BJ (cell line): Measurements from ENCODE around the gene ZFYVE27. TPM values are rescaled to one million over a fixed set of nuclear protein-coding genes. Genes with fewer than 3 reads are reported as not detected.

Source experiments
- CTCF ChIA-PET: fragments of 350-600 bp; formaldehyde crosslinking; extraction: SDS; loops from one replicate; lab custom pipeline; 2021; ENCODE audit warnings: antibody characterized with exemption, inconsistent platforms; lab: Yijun Ruan, JAX
- POLR2A ChIA-PET: fragments of 300-600 bp; sonication (Branson Sonifier 250); formaldehyde crosslinking; extraction: SDS; loops from one replicate; lab custom pipeline; 2021; ENCODE audit warnings: antibody characterized with exemption; lab: Charles Lee
- DNase-seq: peaks from one replicate; pipeline ENCODE4 v3.0.0-alpha.2; 2011; ENCODE audit warnings: low read depth
- H3K27me3 ChIP-seq: 2 replicates; pipeline ENCODE4 v1.6.0; 2011; ENCODE audit warnings: low read length; ENCODE audit not compliant: control insufficient read depth, insufficient read depth
- H3K36me3 ChIP-seq: 2 replicates; pipeline ENCODE4 v1.5.1; 2011; ENCODE audit warnings: low read length; ENCODE audit not compliant: control insufficient read depth, insufficient read depth
- H3K4me3 ChIP-seq: 2 replicates; pipeline ENCODE4 v1.5.1; 2011; ENCODE audit warnings: low read depth, mild to moderate bottlenecking, control low read depth, low read length
- CTCF ChIP-seq: IDR thresholded peaks from 2 replicates; pipeline ENCODE4 v1.5.1; 2011; ENCODE audit warnings: low read depth, mild to moderate bottlenecking, control low read depth, inconsistent platforms, low read length, moderate library complexity; ENCODE audit not compliant: insufficient read depth
- polyA plus RNA-seq: library from polyadenylated mRNA; depleted of rRNA; stranded (reverse); fragments of >200 nt; gene quantifications from 2 replicates; pipeline ENCODE4 v1.2.3, GENCODE V29; 2011

Gene ZFYVE27
- polyA plus RNA-seq, 1 experiment = 22.9 TPM

GRCh38 chr10:97764519-97764931 is 27.6 kb downstream of the ZFYVE27 start:
- Histone ChIP-seq H3K36me3 (peaks cover 13% of the 10 kb centered on the region), H3K27me3 (no peaks in the 10 kb centered on the region; the same call in none of the 2 replicates), H3K4me3 (no peak overlapping the region)
- ChIA-PET CTCF (interaction anchor here (1.4 to 3.4 kb wide), 3 partner anchors 10 to 277 kb away, joined by 3 to 12 read pairs (median 5); no protein-coding TSS in a partner anchor), POLR2A (no interaction called here)
- no peak for TF ChIP-seq CTCF
- DNase-seq = no peak

GRCh38 chr10:97765201-97765600 is 28.3 kb downstream of the ZFYVE27 start:
- Histone ChIP-seq H3K4me3 (no peak overlapping the region), H3K36me3 (peaks cover 8% of the 10 kb centered on the region), H3K27me3 (peaks cover under 1% of the 10 kb centered on the region)
- no peak for DNase-seq
- TF ChIP-seq CTCF = no peak
- ChIA-PET CTCF (interaction anchor here (1.4 to 2.0 kb wide), 2 partner anchors 10 to 104 kb away, joined by 3 to 5 read pairs; no protein-coding TSS in a partner anchor), POLR2A (no interaction called here)

- TF ChIP-seq CTCF = no peak
- DNase-seq = no peak
- peaks cover 11% of the 10 kb centered on the region for H3K27me3 ChIP-seq
- ChIA-PET POLR2A (interaction anchor here (0.6 kb wide), 1 partner anchor 266 kb away, joined by 3 read pairs; no protein-coding TSS in a partner anchor), CTCF (interaction anchor here (1.2 to 2.4 kb wide), 2 partner anchors 24 to 26 kb away, joined by 3 to 9 read pairs; no protein-coding TSS in a partner anchor)
- no peak overlapping the region for H3K4me3 ChIP-seq
- peaks cover 4% of the 10 kb centered on the region; the same call in 1 of the 2 replicates for H3K36me3 ChIP-seq
These were observed 29.3 kb downstream of the ZFYVE27 start for GRCh38 chr10:97766106-97766810.

GRCh38 chr10:97766996-97767924 is 30.3 kb downstream of the ZFYVE27 start:
- H3K36me3 ChIP-seq = peaks cover 3% of the 10 kb centered on the region; the same call in 1 of the 2 replicates
- no peak for DNase-seq
- H3K27me3 ChIP-seq = peaks cover 14% of the 10 kb centered on the region
- POLR2A ChIA-PET = no interaction called here
- no peak overlapping the region for H3K4me3 ChIP-seq
- CTCF ChIA-PET = interaction anchor here (1.2 to 2.4 kb wide), 4 partner anchors 7 to 25 kb away, joined by 3 to 9 read pairs (median 4); no protein-coding TSS in a partner anchor
- no peak for TF ChIP-seq CTCF
